HepG2 (cell line): Measurements from ENCODE around the gene TYMS. TPM values are rescaled to one million over a fixed set of nuclear protein-coding genes. Genes with fewer than 3 reads are reported as not detected.

Source experiments
- ATAC-seq: fragments of 200-7000 bp; cut with Tn5 transposase; 3 replicates; pipeline ENCODE4 v1.9.1; 2020; ENCODE audit warnings: mild to moderate bottlenecking, moderate library complexity
- BruUV-seq: library from RNA; stranded (reverse); fragments of 400-500 nt; replicated peaks from 2 replicates; lab custom pipeline; 2021; lab: Mats Ljungman, UMichigan
- CTCF ChIA-PET: fragments of 300-600 bp; formaldehyde crosslinking; extraction: SDS; loops from one replicate; lab custom pipeline; 2021; ENCODE audit warnings: low total read pairs, inconsistent platforms, low intra/inter-chr PET ratio; lab: Yijun Ruan, JAX
- POLR2A ChIA-PET: fragments of 350-600 bp; sonication (Branson Sonifier 250); formaldehyde crosslinking; loops from one replicate; lab custom pipeline; 2020; ENCODE audit warnings: antibody characterized with exemption, inconsistent platforms; lab: Yijun Ruan, JAX
- DNase-seq: peaks from one replicate; pipeline ENCODE4 v3.0.0-alpha.2; 2015; ENCODE audit warnings: low spot score
- FAIRE-seq: peaks from 3 replicates; lab custom pipeline; 2011; peaks lifted over from hg19 to GRCh38; lab: Jason Lieb, UNC
- H2AFZ ChIP-seq: one replicate; pipeline ENCODE4 v1.6.1; 2011; ENCODE audit warnings: low read length, inconsistent platforms
- H3K27ac ChIP-seq: fragments of 300-600 bp; 3 replicates; pipeline ENCODE4 v1.8.0; 2011; ENCODE audit warnings: mixed run types, mild to moderate bottlenecking, mixed read lengths, low read length, inconsistent platforms; ENCODE audit not compliant: insufficient read depth; ENCODE audit errors: extremely low read length
- H3K27me3 ChIP-seq, 2 experiments: fragments of 200-600 bp in 1 of 2; 2 replicates in 1 of 2; 3 replicates in 1 of 2; pipeline versions ENCODE4 v1.6.0 to v1.8.0; 2011; ENCODE audit warnings: low read length in 2 of 2, mild to moderate bottlenecking in 2 of 2, moderate library complexity in 2 of 2, inconsistent platforms in 1 of 2; ENCODE audit not compliant: insufficient read depth in 2 of 2, control insufficient read depth in 1 of 2
- H3K36me3 ChIP-seq, 2 experiments: fragments of 200-600 bp in 1 of 2; replicated peaks in 1 of 2; 2 replicates in 1 of 2; 3 replicates in 1 of 2; pipeline versions ENCODE4 v1.5.1 to v1.8.0; 2011; ENCODE audit warnings: low read length in 2 of 2, inconsistent platforms in 1 of 2; ENCODE audit not compliant: insufficient read depth in 2 of 2, control insufficient read depth in 1 of 2
- H3K4me1 ChIP-seq: 2 replicates; pipeline ENCODE4 v1.5.1; 2012; ENCODE audit warnings: low read length, inconsistent platforms; ENCODE audit not compliant: insufficient read depth
- H3K4me2 ChIP-seq: 2 replicates; pipeline ENCODE4 v1.6.0; 2011; ENCODE audit warnings: low read depth, low read length, inconsistent platforms
- H3K4me3 ChIP-seq, 3 experiments: fragments of 200-600 bp in 1 of 3; sonication (generic), shearing (Covaris generic) in 1 of 3; replicated peaks in 1 of 3; 2 replicates each; pipeline ENCODE4 v1.5.1; 2011 to 2016; ENCODE audit warnings: low read length in 3 of 3, inconsistent platforms in 2 of 3, low read depth in 2 of 3, mild to moderate bottlenecking in 2 of 3, control low read depth in 1 of 3, mixed read lengths in 1 of 3; ENCODE audit not compliant: insufficient read depth in 1 of 3
- H3K79me2 ChIP-seq: one replicate; pipeline ENCODE4 v1.6.1; 2011; ENCODE audit warnings: low read length, inconsistent platforms; ENCODE audit not compliant: insufficient read depth
- H3K9ac ChIP-seq: 2 replicates; pipeline ENCODE4 v1.6.0; 2011; ENCODE audit warnings: mild to moderate bottlenecking, low read depth, low read length, inconsistent platforms; ENCODE audit not compliant: insufficient read depth
- H3K9me3 ChIP-seq: 2 replicates; pipeline ENCODE4 v1.5.1; 2012; ENCODE audit warnings: mild to moderate bottlenecking, low read length
- H4K20me1 ChIP-seq: 2 replicates; pipeline ENCODE4 v1.6.0; 2011; ENCODE audit warnings: inconsistent platforms, mild to moderate bottlenecking, low read length, moderate library complexity; ENCODE audit not compliant: insufficient read depth
- CTCF ChIP-seq: sonication (generic); formaldehyde crosslinking; IDR thresholded peaks from 2 replicates; pipeline ENCODE4 v1.5.0; 2020; ENCODE audit warnings: mild to moderate bottlenecking, missing genetic modification reagents, moderate library complexity
- ISL2 ChIP-seq: sonication (generic); formaldehyde crosslinking; IDR thresholded peaks from 2 replicates; pipeline ENCODE4 v1.5.0; 2020; ENCODE audit warnings: missing genetic modification reagents
- TOE1 ChIP-seq: sonication (generic); formaldehyde crosslinking; IDR thresholded peaks from 2 replicates; pipeline ENCODE4 v1.4.0; 2020; ENCODE audit warnings: mild to moderate bottlenecking, missing genetic modification reagents
- ZBTB34 ChIP-seq: sonication (generic); formaldehyde crosslinking; IDR thresholded peaks from 2 replicates; pipeline ENCODE4 v1.8.0; 2022; ENCODE audit warnings: mild to moderate bottlenecking, missing genetic modification reagents
- ZNF563 ChIP-seq: sonication (generic); formaldehyde crosslinking; IDR thresholded peaks from 2 replicates; pipeline ENCODE4 v1.8.0; 2022; ENCODE audit warnings: mild to moderate bottlenecking, moderate library complexity, missing genetic modification reagents
- ZZZ3 ChIP-seq: sonication (generic); formaldehyde crosslinking; IDR thresholded peaks from 2 replicates; pipeline ENCODE4 v1.4.0; 2020; ENCODE audit warnings: missing genetic modification reagents, mild to moderate bottlenecking, borderline replicate concordance
- WGBS: methylation state at CpG from one replicate; pipeline ENCODE4 v1.1.6; 2017; ENCODE audit warnings: low lambda C conversion rate; 5-methylcytosine and 5-hydroxymethylcytosine counted together
- in situ Hi-C: cut with HindIII; loops from 2 replicates; pipeline ENCODE4 v1.10.0; 2017; ENCODE audit warnings: low pct_unique_long_range_greater_than_20kb; ENCODE audit not compliant: extremely low pct_ligation_motif_present
- intact Hi-C: fragments of 100-400 bp; cut with micrococcal nuclease; formaldehyde crosslinking; loops from one replicate; pipeline ENCODE4 v1.10.0; 2022; ENCODE audit not compliant: unreplicated experiment
- polyA plus RNA-seq, 8 experiments: library from polyadenylated mRNA; depleted of rRNA in 3 of 8; stranded (reverse) in 7 of 8; unstranded in 1 of 8; fragments of >200 nt; fragmentation: Illumina TruSeq in 4 of 8; extraction: Trizol in 4 of 8; gene quantifications; 2 replicates each; pipeline versions ENCODE4 v1.2.1 to v1.2.3, GENCODE V29; 2011 to 2016; ENCODE audit warnings: low read depth in 4 of 8, missing spikeins in 1 of 8, mixed read lengths in 1 of 8; ENCODE audit not compliant: insufficient read depth in 1 of 8
- total RNA-seq, 5 experiments: library from RNA; depleted of rRNA; stranded (reverse); fragments of >200 nt; fragmentation: Illumina TruSeq; extraction: Trizol; gene quantifications; 2 replicates each; pipeline ENCODE4 v1.2.3, GENCODE V29; 2016; ENCODE audit warnings: low read depth in 1 of 5

TYMS gene
- total and polyA plus RNA-seq, 2 of the 13 experiments (the other 11 are each of a cell fraction or from before 2014, with no cell fraction given) = 80.1 to 106 TPM

GRCh38 chr18:627231-627630 is 30.2 kb upstream of the TYMS start:
- BruUV-seq = no TSS peak
- in situ Hi-C loops (no loop called here), intact Hi-C loops (loop anchor here (10.0 kb wide), 1 partner anchor 78 kb away; no protein-coding TSS in a partner anchor)
- Histone ChIP-seq H2AFZ (no peak overlapping the region), H3K9me3 (no peaks in the 10 kb centered on the region), H3K27ac (no peak overlapping the region), H3K79me2 (no peaks in the 10 kb centered on the region), H3K4me2 (no peak overlapping the region), H3K27me3 (no peaks in the 10 kb centered on the region), H3K9ac (no peak overlapping the region), H4K20me1 (no peaks in the 10 kb centered on the region), H3K4me1 (peaks cover 6% of the 10 kb centered on the region), H3K4me3 (no peak overlapping the region), H3K36me3 (no peaks in the 10 kb centered on the region)
- CTCF ChIA-PET = no interaction called here
- no peak for DNase-seq
- ATAC-seq = no peak
- no peak for FAIRE-seq
- no peak for TF ChIP-seq ZBTB34 (CRISPR knock-in tag)
- no peak for TF ChIP-seq ISL2
- no peak for TF ChIP-seq ZZZ3 (CRISPR knock-in tag)
- no peak for TF ChIP-seq TOE1 (CRISPR knock-in tag)
- TF ChIP-seq ZNF563 (CRISPR knock-in tag) = no peak
- no peak for TF ChIP-seq CTCF (CRISPR knock-in tag)
- POLR2A ChIA-PET = no interaction called here
- 14% methylated on average over 2 of the region's 2 CpGs for WGBS
